Stimulated activated CD4-positive, alpha-beta T cell treated with anti-CD3 and anti-CD28 coated beads, TNF-alpha, amount 100 ng/mL, for 48 hours (primary cell): ENCODE data around the gene FCMR.

ENCODE experiments used
- DNase-seq, 3 donors: peaks; one replicate each; pipeline ENCODE4 v3.0.0-alpha.2; 2020; ENCODE audit warnings: low read depth in 3 of 3

Gene FCMR

GRCh38 chr1:206921772-206922265 is at the start of gene FCMR:
Gene FCMR, minus strand, starts transcription at chr1:206921941. Its CDS starts 87 bp downstream, at chr1:206921854.
- no peak for DNase-seq

GRCh38 chr1:206971029-206971655 is 49.4 kb upstream of the FCMR start:
- no peak for DNase-seq

GRCh38 chr1:206970446-206970845 is 48.7 kb upstream of the FCMR start, which contains the start of gene FCAMR:
Gene FCAMR, minus strand, starts transcription at chr1:206970460. Its CDS starts 335 bp downstream, at chr1:206970125.
- DNase-seq = no peak

- DNase-seq = no peak
Observed at GRCh38 chr1:206969090-206969489, 47.3 kb upstream of the FCMR start.

GRCh38 chr1:206967096-206967849 is 45.5 kb upstream of the FCMR start:
- DNase-seq = no peak

GRCh38 chr1:206965781-206966180 is 44.0 kb upstream of the FCMR start:
- DNase-seq = no peak

- no peak for DNase-seq
Observed at GRCh38 chr1:206963740-206964139, 42.0 kb upstream of the FCMR start.

- DNase-seq = no peak
Observed at GRCh38 chr1:206963119-206963712, 41.5 kb upstream of the FCMR start.

- no peak for DNase-seq
Observed at GRCh38 chr1:206962272-206962671, 40.5 kb upstream of the FCMR start.

GRCh38 chr1:206961668-206962067 is 39.9 kb upstream of the FCMR start:
- DNase-seq = no peak

- DNase-seq = no peak
Observed at GRCh38 chr1:206960676-206961386, 39.1 kb upstream of the FCMR start.

- no peak for DNase-seq
Observed at GRCh38 chr1:206958144-206958543, 36.4 kb upstream of the FCMR start.

- no peak for DNase-seq
Observed at GRCh38 chr1:206957639-206958038, 35.9 kb upstream of the FCMR start.

- no peak for DNase-seq
Observed at GRCh38 chr1:206955476-206956451, 34.0 kb upstream of the FCMR start.

GRCh38 chr1:206954459-206955342 is 33.0 kb upstream of the FCMR start:
- no peak for DNase-seq

- DNase-seq = no peak
Observed at GRCh38 chr1:206953626-206954025, 31.9 kb upstream of the FCMR start.

- DNase-seq = no peak
Observed at GRCh38 chr1:206953126-206953525, 31.4 kb upstream of the FCMR start.

- DNase-seq = no peak
Observed at GRCh38 chr1:206952171-206952570, 30.4 kb upstream of the FCMR start.

GRCh38 chr1:206951318-206952100 is 29.8 kb upstream of the FCMR start:
- DNase-seq = no peak
